ENCODE measurements around the gene MCOLN2. TPM values are rescaled to one million over a fixed set of nuclear protein-coding genes. Genes with fewer than 3 reads are reported as not detected.

The MCOLN2 gene
- total and polyA plus RNA-seq, 2 of the 8 experiments (the other 6 are each of a cell fraction or from before 2014, with no cell fraction given) = 1.7 to 6.1 TPM

GRCh38 chr1:84939151-84939550, 57.8 kb downstream of the MCOLN2 start (continued):
- TF ChIP-seq SUZ12 (IDR thresholded peaks at IDR 0.05; ENCODE audit: low read length) (no peak), BCL11A (IDR thresholded peaks at IDR 0.05; ENCODE audit: low read depth in 2 of 2, low read length in 2 of 2) (no peak), KDM4A (IDR thresholded peaks at IDR 0.05; ENCODE audit: low read depth, low read length, severe bottlenecking) (no peak)

All from H1 (cell line).